Anterior cingulate cortex (tissue), 58 donors: ENCODE measurements around the gene MFRP.
A peak's percentile ranks its signal among the peaks of the same experiment; 100 is the strongest.

Source experiments
- DNase-seq, 58 donors: peaks; one replicate each; lab custom pipeline; 2025; lab: John Stamatoyannopoulos, UW

The MFRP gene

DNA sequence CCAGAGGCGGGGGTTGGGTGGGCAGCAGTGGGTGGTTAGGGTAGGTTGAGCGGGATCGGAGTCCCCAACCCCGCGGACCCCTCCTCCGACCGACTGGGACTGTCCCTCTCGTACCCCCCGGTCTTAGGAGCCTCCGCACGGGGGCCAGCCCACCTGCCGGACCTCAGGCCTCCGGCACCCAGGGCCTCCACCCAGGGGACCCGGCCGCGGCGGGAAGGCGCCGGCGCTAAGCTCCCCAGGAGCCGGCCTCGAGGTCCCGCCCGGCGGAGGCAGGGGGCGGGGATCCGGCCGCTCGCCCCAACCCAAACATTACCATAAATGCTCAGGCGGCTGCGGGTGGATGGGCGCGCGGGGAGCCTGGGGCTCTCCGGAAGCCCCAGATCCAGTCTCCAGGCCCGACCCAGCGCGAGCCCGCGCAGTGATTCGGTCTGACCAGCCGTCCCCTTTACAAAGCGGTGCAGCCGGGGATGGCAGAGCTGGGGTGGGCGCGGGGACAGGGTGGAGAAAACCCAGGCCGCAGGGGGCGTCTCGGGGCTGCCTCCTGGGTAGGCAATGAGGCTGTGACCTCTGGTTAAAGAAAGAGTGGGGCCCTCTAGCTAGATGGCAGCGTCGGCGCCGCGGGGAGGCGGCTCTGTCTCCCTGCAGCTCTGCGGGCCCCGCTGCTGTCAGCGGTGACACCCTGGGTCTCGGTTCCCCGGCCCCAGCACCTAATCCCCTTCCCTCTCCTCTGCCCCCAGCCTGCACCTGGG lies 25.6 kb downstream of the MFRP start:
- peak in 19 of 58 donors; percentile 22 to 72 (median 50) for DNase-seq

DNA sequence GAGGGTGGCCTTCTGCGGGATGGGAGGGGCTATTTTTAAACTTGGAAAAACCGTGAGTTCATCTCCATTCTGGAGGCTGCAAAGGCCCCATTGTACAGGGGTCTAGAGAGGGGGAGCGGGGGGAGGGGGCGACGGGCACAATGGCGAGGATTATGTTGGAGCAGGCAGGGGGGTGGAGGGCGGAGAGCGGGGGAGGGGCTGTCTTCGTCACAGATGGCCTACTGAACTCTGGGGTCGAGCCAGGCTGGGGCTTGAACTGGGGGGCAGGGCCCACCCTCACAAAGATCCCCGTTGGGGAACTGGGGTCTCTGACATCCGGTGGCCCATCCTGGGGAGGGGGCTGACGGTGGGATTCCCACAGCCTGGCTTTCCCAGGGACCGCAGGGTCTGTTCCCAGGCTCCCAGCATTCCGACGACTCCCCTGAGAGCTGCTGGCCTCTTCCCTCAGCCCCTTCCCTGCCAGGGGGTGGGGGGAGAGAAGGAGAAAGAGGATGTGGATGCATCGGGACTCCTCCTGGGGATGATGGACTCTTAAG lies 26.2 kb downstream of the MFRP start:
- peak in 39 of 58 donors; percentile 11 to 86 (median 61) for DNase-seq

DNA sequence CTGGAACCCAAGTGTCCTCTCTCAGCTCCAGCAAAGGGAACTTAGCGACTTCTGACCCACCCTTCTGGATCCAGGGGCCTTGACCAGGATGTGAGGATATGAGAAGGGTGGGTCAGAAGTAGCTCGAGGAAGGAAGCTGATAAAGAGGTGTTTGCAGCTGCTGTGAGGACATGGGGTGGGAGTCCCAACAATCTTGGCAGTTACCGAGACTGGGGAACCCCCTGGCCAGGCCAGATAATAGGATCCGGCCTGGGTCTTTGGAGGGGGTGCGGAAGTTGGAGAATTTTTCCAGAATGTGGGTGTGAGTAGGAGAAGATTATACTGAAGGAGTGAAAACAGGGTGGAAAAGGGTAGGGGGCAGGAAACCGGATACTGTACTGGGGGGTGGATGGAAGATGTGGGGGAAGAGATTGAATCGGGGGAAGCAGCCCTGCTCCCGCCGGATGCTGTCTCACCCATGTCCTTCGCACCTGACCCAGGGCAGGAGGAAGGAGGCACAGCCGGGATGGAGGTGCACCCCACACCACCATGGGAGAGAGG lies 26.7 kb downstream of the MFRP start:
- DNase-seq = no peak

DNA sequence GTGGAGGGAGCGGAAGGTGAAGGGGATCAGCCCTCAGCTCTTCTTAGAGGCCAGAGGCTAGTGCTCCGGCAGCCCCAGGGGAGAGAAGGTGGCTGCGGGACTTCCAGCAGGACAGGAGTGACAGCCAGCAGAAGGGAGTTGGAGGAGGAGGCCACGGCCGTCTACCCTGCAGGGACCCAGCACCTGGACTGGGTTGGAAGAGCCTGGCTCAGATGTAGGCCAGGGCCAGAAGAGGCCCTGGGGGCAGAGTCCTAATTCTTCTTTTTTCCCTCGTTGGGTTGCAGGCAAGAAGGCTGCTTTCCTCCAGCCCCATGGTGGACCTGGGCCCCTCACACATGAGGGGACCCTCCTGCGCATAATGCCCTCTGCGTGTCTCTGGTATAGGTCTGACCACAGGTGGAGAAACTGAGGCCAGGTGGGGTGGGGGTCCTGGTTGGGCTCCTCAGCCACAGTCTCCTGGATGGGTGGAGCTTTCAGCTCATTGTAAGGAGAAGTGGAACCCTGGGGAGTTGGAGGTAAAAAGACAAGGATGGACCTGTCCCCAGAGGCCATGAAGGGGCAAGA lies 27.3 kb downstream of the MFRP start:
- DNase-seq = no peak

DNA sequence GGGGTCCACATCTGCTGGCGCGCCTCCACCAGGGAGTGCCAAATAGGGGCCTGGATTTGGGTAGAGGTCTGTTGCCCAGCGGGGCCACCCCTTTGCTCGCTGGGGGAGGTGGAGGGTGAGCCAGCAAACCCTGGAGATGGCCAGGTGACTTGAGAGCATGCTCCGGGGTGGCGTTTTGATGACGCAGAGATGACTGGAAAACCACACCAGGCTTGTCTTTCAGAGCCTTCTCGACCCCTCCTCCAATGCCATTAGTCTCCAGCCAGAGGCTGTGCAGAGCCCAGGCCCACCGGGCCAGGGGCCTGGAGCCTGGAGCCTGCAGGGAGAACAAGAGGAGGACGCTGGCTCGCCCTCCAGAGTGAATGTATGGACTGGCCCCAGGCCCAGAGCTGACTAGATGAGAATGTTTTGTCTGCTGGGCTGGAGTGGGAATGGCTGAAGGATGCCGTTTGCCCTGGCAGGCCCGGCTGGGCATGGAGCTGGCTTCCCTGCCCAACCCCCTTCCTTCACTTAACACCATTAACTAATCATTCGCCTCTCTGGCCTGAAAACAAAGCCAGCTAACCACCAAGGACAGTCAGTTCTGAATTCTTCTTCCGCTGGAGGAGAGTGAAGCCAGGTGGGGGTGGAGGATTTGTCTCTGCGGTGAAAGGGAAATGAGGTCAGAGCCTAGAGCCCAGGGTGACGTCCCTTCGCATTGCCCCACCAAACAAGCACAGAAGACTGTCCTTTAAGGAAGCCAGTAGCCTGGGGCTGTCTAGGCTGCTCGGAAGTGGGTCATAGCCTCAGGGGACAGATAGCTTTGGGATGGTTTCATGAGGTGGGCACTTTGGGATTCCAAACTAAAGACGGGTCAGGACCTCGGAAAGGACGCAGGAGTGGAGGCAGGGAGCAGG lies 28.0 kb downstream of the MFRP start:
- DNase-seq = peak in 2 of 58 donors; percentile 39 to 52

DNA sequence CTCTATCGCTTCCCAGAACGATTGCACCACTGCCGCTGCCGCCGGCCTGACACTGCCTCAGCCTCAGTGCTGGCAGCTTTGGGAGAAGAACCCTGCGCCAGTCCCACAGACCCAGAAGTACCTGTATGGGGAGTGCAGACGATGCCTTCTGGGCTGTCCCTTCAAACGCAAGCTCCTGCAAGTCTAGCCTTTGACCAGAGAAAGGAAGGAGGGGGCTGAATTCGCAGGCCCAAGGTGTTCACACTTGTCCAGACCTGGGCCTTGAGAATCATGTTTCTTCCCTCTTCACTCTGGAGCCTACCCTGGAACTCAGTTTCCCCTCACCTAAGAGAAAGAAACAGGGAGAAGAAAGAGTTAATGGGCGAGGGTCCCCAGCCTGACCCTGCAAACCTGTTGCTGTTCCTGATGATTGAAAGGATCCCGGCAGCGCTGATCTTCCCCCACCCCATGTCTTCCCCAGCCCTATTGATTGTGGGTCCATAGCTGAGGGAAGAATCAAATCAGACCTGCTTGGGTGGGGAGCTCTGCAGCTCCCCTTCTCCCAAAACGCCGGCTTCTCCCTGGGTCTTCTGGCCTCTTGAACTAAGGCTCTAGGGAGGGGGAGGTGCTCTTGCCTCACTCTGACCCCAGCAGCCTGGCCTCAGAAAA lies 28.8 kb downstream of the MFRP start:
- no peak for DNase-seq

DNA sequence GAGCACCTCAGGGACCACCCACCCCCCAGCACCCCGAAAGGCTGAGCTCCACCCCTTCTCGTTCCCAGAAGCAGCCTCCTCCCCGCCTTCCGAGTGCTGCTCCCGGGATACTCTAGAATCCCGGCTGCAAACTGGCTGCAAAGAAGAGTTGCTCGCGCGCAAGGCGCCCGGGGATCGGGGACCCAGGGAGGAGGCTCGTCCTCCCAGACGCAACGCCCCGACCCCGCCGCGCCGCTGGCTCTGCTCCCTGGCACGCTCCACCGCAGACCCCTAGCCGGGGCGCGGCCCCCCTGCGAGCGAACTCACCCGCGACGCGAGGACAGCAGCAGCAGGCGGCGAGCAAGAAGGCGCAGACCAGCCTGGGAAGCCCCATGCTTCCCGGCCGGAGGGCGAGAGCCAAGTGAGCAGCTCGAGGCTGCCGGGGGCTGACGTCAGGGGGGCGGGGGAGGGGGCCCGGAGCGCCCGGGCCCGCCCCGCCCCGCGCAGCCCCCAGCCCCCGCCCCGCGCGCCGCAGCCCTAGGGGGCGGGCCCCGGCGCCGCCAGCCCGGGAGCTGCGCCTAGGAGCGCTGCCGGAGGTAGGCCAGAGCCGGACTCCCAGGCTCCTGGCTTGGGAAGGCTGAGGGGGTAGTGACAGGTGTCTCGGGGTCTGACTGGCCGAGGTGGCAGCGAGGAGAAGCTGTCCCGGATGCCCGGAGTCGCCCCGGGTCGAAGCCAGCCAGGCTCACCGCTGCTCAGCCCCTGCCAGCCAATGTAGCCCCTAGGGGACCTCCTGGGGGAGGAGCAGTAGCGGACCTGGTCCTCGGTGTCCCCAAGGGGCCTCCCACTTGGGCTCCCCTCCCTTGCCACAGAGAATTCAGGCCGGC lies 29.5 kb downstream of the MFRP start, which contains the start of gene MCAM:
TSS of gene MCAM (minus strand) at position 402 of the 863 bp plus-strand sequence. CDS start at position 373, 29 bp downstream.
- DNase-seq = peak in 15 of 58 donors; percentile 22 to 75 (median 53)

DNA sequence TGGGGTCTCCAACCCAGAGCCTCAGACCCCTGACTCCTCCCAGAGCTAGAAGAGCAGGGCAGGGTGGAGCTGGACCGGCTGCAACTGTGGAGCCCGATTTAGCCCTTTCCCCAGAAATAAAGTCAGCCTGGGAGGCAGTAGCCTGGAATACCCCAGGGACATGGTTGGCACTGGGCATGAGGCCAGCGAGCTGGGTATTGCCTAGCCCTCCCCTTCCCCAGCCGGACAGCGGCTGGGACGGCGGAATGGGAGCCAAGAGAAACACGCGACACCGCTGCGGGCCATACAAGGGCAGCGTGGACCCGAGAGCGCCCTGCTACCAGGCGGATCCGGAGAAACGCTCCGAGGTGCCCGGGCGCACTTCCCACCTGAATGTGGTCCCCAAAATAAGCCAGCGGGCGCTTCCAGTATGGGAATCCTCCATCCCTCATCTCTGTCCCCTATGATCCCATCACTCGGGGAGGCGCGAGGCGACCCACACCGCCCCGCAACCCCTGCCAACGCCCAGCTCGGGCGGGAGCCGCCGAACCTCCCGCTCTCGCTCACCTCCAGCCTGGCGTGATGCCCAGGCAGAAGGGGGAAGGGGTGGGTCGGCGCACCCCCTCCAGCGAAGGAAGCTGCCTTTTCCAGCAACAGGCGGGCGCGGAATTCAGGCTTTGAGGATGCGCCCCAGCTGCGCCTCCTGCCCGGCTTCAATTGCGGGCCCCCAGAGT lies 30.3 kb downstream of the MFRP start:
- peak in 47 of 58 donors; percentile 30 to 89 (median 70) for DNase-seq

DNA sequence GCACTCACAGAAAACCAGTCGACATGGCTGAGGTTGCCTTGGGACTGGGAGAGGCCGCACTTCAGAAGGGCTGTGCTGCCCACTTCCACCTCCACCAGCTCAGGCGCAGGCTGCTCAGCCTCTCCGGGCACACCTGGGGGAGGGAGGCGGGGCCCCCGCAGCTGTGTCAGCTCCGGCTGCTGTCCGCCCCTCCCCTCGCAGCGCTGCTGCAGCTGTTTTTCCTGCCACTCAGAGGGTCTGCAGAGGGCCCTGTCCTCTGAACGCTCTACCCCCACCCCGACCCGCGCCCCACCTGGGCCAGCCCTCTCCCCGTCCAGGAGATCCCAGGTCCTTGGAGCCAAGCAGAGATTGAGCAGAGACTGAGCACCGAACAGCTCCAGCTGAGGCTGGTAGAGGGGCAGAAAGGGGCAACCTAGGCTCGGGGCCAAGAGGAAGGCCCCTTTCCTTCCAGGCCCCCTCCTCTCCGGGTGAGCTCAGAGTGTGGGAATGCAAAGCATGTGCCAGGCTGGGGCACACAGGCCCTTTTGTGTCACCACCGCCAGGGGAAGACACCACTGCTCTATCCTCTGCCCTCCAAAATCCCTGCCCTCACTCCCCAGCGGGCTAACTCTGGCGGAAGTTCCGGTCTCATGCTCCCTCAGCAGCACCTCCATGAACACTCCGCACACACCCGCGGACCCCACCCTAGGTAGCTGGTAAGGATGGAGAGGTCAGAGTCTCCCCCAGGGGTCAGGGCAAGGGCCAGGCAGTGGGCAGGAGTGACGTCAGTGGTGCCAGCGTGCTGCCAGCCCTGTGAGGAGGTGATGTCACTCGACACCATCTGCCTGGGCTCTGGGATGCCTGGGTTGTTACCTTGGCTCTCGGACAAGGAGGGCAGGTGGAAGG lies 31.1 kb downstream of the MFRP start:
- DNase-seq = peak in 32 of 58 donors; percentile 40 to 88 (median 72)

DNA sequence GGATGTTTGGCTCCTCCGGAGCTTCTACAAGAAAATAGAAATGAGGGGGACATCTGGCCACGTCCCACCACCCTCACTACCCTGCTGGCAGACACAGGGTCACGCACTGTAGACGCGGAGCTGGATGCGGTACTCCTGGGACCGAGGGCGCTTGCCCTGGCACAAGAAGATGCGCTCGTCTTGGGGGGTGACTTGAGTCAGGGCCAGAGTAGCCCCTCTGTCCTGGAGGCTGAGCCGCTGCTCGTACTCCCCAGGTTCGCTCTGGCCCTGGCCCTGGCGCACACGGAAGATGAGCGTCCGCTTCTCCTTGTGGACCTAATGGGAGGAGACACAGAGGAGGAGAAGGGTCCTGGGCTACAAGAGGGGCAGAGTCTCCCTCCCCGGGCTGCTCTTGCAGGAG lies 31.8 kb downstream of the MFRP start:
- no peak for DNase-seq

DNA sequence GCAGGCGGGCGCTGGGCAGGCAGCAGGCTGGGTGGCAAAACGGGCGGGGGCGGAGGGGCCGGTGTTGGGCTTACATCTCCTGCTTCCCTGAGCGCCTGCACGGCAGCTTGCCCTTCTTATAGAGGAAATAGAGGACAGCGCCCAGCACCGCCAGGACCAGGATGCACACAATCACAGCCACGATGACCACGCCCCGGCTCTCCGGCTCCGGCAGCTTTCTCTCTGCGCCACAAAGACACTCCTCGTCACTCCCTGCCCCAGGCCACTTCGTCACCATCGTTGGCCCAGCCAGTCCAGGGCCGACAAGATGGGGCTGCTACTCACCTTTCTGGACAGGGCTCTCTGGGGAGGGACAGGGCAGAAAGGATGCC lies 35.8 kb downstream of the MFRP start:
- DNase-seq = no peak

DNA sequence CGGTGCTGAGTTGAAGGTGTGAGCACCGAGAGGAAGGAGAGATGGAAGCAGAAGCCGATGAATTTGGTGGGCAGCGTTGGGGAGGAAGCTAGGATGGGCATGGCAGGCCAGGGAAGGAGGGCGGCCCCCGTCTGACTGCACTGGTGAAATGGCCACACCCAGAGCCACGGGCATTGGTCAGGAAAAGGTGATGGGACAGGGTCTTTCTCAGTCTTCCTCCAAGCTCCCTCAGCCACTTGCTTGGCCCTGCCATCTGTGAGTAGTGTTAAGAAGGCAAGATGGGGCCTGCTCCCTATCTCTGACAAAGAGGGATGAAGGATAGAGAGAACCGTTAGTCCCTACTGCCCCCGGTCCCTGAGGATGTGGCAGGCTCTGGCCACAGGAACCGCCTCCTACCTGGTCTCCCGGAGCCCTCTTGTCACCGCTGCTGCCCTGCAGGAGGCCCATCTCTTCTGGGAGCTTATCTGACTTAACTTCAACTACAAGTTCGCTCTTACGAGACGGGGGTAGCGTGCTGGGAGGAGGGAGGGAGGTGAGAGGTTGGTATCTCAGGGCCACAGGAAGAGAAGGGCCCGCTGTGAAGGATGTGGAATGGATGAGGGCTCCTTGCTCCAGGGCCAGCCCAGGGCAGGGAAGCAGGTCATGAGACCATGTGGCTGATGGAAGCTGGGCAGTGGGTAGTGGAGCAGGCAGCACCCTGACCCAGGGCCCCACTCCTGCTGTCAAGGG lies 36.4 kb downstream of the MFRP start:
- no peak for DNase-seq

DNA sequence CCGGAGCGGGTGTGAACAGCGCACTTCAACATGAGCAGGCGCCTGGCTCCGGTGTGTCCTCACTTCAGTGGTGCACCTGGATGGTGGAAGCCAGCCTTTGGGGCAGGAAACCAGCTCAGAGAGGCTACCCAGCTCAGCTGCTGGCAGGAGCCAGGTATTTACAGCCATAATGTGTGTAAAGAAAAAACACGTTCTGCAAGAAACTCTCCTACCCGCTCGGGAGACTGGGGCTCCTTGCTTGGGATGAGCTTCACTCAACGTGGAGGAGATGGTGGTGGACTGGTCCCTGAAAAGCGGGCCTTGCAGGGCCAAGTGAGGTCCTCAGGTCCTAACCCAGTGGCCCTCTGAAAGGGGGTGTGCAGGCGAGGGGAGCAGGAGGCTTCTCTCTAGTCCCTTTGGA lies 37.1 kb downstream of the MFRP start:
- DNase-seq = no peak

DNA sequence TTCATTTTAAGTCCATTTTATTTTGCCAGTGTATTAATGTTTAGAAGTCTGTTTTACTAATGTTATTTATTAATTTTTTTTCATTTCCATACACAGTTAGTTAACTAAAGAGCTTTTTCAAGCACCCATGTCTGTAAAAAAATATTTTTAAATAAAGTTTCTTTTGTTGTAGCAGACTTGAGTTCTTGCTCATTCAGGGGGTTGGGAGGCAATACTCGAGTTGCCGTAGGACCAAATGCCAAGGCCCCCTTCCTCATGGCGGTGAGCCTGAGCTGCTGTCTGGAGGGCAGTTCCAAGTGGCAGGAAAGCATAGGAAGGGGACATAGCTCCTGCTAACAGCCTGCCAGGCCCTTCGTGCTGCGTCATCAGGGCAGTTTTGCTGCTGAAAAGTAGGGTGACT lies 38.5 kb downstream of the MFRP start:
- DNase-seq = no peak

DNA sequence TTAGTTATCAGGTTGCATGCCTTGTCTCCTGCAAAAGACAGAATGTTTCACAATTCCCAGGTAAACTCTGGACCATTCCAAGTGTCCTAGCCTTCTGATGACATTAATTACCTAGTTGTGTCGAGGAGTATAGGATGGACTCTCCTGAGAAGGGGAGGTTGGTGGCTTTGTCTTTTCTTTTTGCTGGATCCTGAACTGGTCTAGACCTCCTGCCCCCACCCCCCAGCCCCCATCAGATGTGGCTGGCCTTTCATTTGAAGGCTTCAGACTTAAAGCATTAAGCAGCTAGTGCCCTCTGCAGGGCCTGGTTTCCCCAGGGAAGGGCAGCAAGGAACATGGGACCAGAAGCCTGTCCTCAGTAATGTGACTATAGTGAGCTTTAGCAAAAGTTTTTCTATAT lies 39.3 kb downstream of the MFRP start:
- DNase-seq = peak in 2 of 58 donors; percentile 4 to 9

DNA sequence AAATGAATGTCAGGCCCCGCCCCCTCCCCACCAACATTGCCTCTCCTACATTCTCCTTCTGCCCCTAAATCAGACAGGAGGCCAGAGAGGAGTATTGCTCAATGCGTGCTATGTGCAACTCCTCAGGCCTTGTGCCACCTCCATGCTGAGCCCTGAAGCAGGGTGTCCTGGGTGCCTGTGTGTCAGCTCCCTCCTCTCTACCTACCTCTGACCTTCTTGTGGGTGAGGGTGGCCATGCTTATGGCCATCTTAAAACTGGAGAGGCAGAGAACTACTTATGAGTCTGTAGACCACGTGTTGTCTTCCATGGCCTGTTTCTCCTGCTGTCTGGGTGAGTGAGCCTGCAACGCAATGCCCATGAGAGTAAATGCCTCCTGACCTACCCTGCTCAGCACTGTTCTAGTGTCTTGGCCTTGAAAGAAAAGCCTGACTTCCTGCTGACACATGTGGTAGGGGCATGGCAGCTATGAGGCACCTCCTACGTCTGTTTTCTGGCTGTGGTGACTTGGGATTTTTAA lies 40.1 kb downstream of the MFRP start:
- DNase-seq = no peak
